SW 1271 (cell line): ENCODE results near the gene INKA2.
A peak's percentile ranks its signal among the peaks of the same experiment; 100 is the strongest.

Source experiments
- DNase-seq, 2 experiments: peaks; one replicate each; lab custom pipeline; 2025; lab: John Stamatoyannopoulos, UW

INKA2 gene

DNA sequence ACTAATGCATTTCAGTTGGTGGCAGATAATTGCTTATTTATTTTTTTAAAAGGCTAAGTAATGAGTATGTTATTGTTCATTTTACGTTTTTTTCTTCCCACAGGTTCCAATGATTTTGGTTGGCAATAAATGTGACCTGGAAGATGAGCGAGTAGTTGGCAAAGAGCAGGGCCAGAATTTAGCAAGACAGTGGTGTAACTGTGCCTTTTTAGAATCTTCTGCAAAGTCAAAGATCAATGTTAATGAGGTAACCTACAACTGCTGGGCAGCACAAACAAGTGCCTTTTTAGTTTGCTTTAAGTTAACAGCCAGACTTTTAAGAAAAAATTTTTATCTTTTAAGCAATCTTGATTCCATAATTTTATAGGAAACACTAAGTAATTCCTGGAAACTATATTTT is 35.0 kb downstream of the INKA2 start:
- no peak for DNase-seq

DNA sequence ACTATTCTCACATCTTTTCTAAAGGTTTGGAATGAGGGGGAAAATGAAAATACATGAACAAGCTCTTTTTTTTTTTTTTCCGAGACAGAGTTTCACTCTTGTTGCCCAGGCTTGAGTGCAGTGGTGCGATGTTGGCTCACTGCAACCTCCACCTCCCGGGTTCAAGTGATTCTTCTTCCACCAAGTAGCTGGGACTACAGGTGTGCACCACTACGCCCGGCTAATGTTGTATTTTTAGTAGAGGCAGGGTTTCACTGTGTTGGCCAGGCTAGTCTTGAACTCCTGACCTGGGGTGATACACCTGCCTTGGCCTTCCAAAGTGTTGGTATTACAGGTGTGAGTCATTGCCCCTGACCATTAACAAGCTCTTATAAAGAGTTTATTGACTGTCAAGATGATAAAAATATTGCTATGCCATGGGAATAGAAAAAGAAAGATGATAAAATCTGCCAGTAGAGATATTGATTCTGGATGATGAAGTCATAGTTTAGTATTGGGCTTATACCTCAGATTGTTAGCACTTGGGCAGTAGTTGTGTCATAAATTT is 36.6 kb downstream of the INKA2 start:
- no peak for DNase-seq

DNA sequence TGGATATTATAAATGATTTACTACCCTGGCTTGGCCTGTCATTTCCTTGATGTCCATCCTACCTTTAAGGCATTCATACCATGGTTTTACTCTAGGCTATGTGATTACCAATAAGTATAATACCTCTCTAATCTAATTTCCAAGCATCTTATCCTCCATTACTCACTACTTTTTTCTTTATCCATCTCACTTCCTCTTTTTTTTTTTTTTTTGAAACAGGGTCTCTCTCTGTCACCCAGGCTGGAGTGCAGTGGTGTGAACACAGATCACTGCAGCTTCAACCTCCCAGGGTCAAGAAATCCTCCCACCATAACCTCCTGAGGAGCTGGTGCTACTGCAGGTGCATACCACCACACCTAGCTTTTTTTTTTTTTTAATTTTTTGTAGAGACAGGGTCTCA is 39.9 kb downstream of the INKA2 start:
- DNase-seq = no peak

DNA sequence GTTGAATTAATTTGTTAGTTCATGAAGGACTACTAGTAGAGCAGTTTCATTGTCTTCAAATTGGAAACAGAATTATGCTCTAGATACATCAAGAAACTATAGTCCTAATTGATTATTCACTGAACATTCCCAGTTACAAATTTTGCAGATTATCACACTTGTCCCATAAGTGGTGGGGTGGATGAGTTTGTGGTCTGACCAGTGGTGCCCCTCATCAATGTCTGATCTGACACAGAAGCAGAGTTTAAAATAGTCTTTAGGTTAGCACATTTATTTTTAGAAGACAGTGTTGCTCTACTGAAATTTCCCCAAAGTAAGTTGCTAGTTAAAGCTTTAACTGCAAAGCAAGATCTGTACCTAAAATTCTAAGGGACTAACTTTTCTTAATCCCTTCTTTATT is 42.9 kb downstream of the INKA2 start:
- no peak for DNase-seq

DNA sequence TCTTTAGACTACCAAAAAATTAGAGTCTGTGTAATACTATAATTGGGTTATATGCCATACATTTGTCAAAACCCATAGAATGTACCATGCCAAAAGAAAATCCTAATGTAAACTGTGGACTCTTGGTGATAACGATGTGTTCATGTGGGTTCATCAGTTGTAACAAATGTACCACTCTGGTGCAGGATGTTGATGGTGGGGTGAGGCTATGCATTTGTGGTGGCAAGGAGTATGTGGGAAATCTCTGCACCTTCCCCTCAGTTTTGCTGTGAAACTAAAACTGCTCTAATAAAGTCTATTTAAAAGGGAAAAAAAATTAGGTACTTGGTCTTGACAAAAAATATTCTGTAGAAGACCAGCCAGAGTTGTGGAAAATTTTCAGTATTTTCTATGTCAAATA is 43.4 kb downstream of the INKA2 start:
- no peak for DNase-seq

DNA sequence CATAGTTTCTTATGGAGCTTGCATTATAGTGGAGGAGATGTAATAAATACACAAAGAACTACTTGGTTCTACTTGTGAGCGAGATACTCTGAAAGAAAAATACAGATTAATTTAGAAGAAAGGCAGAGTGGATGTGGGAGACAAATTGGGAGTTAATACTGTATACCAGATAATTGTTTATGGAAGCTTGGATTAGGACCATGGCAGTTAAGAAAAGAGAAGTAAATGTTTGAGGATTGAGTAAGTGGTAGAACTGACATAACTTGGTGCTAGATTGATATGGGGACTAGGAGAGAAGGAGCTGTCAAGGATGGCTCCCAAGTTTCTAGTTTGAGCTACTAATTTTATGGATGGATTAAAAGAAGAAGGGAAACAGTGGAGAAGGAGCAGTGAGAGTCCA is 47.3 kb downstream of the INKA2 start:
- DNase-seq = no peak

DNA sequence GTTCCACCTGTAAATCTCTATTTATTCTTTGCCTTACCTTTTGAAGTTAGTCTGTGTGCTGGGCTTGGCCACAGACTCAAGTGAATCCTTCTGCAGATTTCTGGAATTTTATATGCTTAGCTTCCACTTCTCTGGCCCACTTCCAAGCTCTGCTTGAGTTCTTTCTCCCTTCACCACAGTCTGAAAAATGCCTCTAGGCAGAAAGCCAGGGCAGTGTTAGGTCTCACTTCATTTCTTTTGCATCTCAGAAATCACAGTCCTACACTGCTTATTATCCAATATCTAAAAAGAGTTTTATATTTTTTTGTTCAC is 48.9 kb downstream of the INKA2 start:
- peak in 1 of 2 experiments; percentile 8 for DNase-seq
